HG03196 (cell line): ENCODE measurements around the gene FCRLB.
"Not testable (repeated sequence)": the region's sequence is repeated elsewhere in the genome, so short reads cannot be mapped to it uniquely, and the experiment has no call there.

ENCODE experiments used
- ATAC-seq: cut with Tn5 transposase; IDR thresholded peaks from one replicate; pipeline ENCODE4 v1.9.1; 2021; ENCODE audit not compliant: unreplicated experiment

FCRLB gene

GRCh38 chr1:161720956-161721737 is at the start of gene FCRLB:
TSS of gene FCRLB (plus strand) at chr1:161721544. CDS start at chr1:161722673, 1,129 bp downstream.
- ATAC-seq, result no peak

- ATAC-seq, result not testable (repeated sequence)
Observed at GRCh38 chr1:161673437-161673836, 47.9 kb upstream of the FCRLB start.

GRCh38 chr1:161674447-161674846 is 46.9 kb upstream of the FCRLB start:
- ATAC-seq, result not testable (repeated sequence)

GRCh38 chr1:161674908-161675307 is 46.4 kb upstream of the FCRLB start:
- not testable (repeated sequence) for ATAC-seq

- no peak for ATAC-seq
Observed at GRCh38 chr1:161676441-161676840, 44.9 kb upstream of the FCRLB start.

GRCh38 chr1:161676958-161677689 is 44.2 kb upstream of the FCRLB start:
- no peak for ATAC-seq

- ATAC-seq, result no peak
Observed at GRCh38 chr1:161678500-161678899, 42.8 kb upstream of the FCRLB start.

- no peak for ATAC-seq
Observed at GRCh38 chr1:161681879-161682278, 39.5 kb upstream of the FCRLB start.

GRCh38 chr1:161688946-161689345 is 32.4 kb upstream of the FCRLB start:
- ATAC-seq, result no peak

GRCh38 chr1:161691846-161692245 is 29.5 kb upstream of the FCRLB start:
- no peak for ATAC-seq

GRCh38 chr1:161693020-161693712 is 28.2 kb upstream of the FCRLB start:
- not testable (repeated sequence) for ATAC-seq

- not testable (repeated sequence) for ATAC-seq
Observed at GRCh38 chr1:161698302-161698701, 23.0 kb upstream of the FCRLB start.

GRCh38 chr1:161702250-161702649 is 19.1 kb upstream of the FCRLB start:
- ATAC-seq, result no peak

- ATAC-seq, result peak; percentile 32
Observed at GRCh38 chr1:161705537-161705936, 15.8 kb upstream of the FCRLB start.

- ATAC-seq, result no peak
Observed at GRCh38 chr1:161706113-161706481, 15.2 kb upstream of the FCRLB start.

GRCh38 chr1:161706482-161707347 is 14.6 kb upstream of the FCRLB start, which contains the start of gene FCRLA:
TSS of gene FCRLA (plus strand) at chr1:161707229. CDS start at chr1:161707265, 36 bp downstream.
- peak; percentile 67 for ATAC-seq

GRCh38 chr1:161707503-161707902 is 13.8 kb upstream of the FCRLB start:
- ATAC-seq, result no peak

GRCh38 chr1:161709373-161709772 is 12.0 kb upstream of the FCRLB start:
- ATAC-seq, result no peak

- no peak for ATAC-seq
Observed at GRCh38 chr1:161710560-161710959, 10.8 kb upstream of the FCRLB start.

GRCh38 chr1:161718559-161719324 is 2.6 kb upstream of the FCRLB start:
- peak; percentile 36 for ATAC-seq
